Stimulated activated CD8-positive, alpha-beta memory T cell treated with anti-CD3 and anti-CD28 coated beads, Interleukin-15, amount 100 ng/mL, for 4 hours (primary cell): ENCODE data around the gene IL24.
"Not testable (repeated sequence)": the region's sequence is repeated elsewhere in the genome, so short reads cannot be mapped to it uniquely, and the experiment has no call there.

Experiments used
- DNase-seq, 2 donors: peaks; one replicate each; pipeline ENCODE4 v3.0.0-alpha.2; 2020; ENCODE audit warnings: low read depth in 2 of 2

IL24 gene, protein sequence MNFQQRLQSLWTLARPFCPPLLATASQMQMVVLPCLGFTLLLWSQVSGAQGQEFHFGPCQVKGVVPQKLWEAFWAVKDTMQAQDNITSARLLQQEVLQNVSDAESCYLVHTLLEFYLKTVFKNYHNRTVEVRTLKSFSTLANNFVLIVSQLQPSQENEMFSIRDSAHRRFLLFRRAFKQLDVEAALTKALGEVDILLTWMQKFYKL

GRCh38 chr1:206897175-206897574 lies at the start of gene IL24:
IL24 (plus strand) TSS chr1:206897443; CDS start chr1:206897833, 390 bp downstream.
- no peak for DNase-seq

GRCh38 chr1:206847946-206848345 lies 49.3 kb upstream of the IL24 start:
- DNase-seq, result no peak

DNA sequence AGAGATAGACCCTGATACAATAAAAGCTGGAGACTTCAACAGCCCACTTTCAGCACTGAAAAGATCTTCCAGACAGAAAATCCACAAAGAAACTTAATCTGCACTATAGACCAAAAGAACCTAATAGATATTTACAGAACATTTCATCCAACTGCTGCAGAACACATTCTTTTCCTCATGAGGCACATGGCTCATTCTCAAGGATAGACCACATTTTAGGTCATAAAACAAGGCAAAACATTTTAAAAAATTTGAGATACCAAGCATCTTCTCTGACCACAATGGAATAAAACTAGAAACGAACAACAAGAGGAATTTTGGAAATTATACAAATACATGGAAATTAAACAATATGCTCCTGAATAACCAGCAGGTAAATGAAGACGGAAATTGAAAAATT lies 46.8 kb upstream of the IL24 start:
- DNase-seq, result no peak

GRCh38 chr1:206851341-206852010 lies 45.8 kb upstream of the IL24 start:
- no peak for DNase-seq

DNA sequence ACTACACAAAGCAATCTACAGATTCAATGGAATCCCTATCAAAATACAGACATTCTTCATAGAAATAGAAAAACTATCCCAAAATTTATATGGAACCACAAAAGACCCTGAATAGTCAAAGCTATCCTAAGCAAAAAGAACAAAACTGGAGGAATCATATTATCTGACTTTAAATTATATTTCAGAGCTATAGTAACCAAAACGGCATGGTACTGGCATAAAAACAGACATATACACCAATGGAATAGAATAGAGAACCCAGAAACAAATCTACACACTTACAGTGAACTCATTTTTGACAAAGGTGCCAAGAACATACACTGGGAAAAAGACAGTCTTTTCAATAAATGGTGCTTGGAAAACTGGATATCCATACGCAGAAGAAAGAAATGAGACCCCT lies 44.6 kb upstream of the IL24 start:
- DNase-seq, result not testable (repeated sequence)

DNA sequence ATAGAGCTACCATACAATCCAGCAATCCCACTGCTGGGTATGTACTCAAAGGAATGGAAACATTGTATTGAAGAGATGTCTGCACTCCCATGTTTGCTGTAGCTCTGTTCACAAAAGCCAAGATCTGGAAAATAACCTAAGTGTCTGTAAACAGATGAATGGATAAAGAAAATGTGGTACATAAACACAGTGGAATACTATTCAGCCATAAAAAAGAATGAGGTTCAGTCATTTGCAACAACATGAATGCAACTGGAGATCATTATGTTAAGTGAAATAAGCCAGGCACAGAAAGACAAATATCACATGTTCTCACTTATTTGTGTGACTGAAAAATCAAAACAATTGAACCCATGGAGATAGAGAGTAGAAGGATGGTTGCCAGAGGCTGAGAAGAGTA lies 43.5 kb upstream of the IL24 start:
- DNase-seq, result not testable (repeated sequence)

GRCh38 chr1:206854401-206855129 lies 42.7 kb upstream of the IL24 start:
- DNase-seq, result no peak

DNA sequence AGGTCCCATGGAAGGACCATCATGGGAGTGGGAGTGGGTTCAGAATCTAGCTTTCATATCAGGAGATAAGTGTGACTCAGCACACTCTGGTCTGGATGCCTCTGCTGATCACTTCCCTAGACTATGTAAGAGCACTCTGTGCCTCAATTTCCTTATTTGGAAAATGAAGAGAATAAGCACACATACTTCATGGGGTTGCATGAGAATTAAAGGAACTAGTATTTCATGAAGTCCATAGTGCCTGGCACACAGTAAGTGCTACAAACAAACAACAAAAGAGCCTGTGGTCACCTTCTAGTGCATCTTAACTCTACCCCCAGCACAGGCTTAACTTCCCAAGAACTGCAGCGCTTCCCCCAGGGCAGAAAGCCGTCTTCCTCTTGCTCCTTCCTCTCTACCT lies 41.4 kb upstream of the IL24 start:
- no peak for DNase-seq

GRCh38 chr1:206856674-206857464 lies 40.4 kb upstream of the IL24 start:
- no peak for DNase-seq

DNA sequence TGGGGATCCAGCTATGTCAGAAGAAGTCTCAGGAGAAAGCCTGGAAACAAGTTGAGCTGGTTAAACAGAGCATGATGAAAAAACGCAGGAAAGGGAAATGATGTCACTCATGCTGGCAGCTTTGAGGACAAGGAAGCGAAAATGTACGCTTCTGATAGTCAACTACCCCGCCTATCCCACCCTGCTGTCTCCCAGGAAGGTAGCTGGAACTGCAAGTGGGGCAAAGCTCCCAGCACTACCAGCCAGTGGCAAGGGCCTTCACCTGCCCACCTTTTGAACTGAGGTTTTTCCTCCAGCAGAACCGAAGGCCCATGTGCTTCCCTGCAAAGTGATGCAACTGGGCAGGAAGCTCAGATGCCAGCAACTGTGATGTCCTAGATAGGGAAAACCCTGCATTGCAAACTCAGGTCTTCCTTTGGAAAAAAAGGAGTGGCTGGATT lies 38.1 kb upstream of the IL24 start:
- no peak for DNase-seq

DNA sequence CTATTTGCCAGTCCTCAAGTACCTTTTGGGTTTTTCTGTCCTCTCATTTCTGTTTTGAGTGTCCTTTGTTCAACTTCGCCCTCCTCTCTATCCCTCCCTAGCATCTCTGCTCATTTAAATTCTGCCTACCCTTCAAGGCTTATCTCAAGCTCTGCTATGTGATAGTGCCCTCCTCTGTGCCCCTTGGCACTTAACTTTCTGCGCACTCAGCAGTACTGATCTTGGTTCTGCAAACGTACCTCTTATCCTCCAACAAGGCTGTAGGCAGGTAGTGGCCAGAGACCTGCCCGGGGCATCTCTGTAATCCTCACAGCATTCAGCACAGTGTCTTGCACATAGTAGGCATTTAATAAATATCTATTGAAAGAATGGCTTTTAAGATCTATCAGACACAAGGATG lies 37.1 kb upstream of the IL24 start:
- DNase-seq, result no peak

DNA sequence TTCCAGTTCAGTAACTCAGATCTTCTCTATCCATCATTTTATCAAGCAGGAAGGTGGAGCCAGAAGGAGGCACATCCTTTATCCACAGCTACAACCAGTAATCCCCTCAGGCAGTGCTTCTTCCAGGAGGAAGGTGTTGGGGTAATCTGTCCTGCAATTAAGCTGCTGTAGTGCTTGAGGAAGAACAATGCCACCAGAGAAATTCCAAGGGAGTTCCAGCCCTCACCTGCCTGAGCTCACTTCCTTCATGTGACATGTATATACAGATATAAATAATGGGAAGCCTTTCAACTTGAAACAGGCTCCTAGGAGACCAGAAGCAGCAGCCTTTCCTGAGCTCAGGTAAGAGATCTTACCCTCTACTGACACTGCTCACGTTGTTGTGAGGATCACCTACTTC lies 34.0 kb upstream of the IL24 start:
- DNase-seq, result no peak

DNA sequence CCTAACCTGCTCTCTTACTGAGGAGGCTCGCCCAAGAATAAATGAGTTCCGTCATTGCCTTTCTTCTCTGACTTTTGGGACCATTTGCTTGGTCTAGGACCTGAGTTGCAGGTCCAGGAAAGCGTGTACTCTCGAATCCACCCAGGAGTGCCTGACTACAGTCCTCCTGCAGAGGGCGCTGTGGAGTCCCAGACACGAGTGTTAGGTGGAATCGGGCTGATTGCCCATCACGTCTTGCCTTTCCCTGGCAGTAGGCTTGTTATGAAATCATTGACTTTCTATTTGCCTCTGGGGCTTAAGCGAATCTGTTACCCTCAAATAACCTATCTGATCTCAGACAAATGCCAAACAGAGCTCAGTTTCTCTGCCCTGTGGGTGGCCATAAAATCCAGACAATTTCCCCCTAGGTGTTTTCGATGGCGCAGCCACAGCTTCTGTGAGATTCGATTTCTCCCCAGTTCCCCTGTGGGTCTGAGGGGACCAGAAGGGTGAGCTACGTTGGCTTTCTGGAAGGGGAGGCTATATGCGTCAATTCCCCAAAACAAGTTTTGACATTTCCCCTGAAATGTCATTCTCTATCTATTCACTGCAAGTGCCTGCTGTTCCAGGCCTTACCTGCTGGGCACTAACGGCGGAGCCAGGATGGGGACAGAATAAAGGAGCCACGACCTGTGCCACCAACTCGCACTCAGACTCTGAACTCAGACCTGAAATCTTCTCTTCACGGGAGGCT lies 32.1 kb upstream of the IL24 start, which contains the start of gene IL20:
Gene IL20, plus strand, starts transcription at position 685 of the 733 bp plus-strand sequence. CDS start 230 bp downstream, outside the sequence.
- DNase-seq, result peak; percentile 53 to 74

GRCh38 chr1:206866062-206866461 lies 31.2 kb upstream of the IL24 start:
- no peak for DNase-seq

GRCh38 chr1:206867239-206867638 lies 30.0 kb upstream of the IL24 start:
- no peak for DNase-seq

DNA sequence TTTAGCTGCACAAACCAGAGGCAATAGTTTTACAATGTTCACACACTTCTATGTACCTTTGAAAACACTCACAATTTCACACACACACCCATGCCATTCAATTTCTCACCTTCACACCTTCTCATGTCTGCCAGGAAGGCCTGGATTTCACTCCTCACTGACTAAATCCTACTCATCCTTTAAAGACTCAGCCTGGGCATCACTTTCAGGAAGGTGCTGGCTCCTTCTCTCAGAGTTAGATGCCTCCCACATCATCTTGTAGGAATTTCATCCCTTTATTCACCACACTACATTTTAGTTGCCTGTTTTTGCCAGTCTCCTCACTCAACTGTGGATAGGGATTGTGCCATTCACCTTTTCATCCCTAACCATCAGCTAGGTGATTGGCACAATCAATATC lies 29.5 kb upstream of the IL24 start:
- no peak for DNase-seq

DNA sequence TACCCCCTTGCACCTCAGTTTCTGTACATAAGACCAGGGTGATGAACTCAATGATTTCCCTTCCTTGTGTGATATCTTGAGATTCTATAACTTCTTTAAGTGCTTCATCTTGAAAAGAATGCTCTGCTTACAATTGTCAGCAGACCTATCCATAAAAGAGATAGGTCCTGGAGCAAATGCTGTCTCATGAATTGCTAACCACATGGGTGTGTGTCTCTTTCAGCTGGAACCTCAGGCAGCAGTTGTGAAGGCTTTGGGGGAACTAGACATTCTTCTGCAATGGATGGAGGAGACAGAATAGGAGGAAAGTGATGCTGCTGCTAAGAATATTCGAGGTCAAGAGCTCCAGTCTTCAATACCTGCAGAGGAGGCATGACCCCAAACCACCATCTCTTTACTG lies 29.0 kb upstream of the IL24 start:
- DNase-seq, result no peak

DNA sequence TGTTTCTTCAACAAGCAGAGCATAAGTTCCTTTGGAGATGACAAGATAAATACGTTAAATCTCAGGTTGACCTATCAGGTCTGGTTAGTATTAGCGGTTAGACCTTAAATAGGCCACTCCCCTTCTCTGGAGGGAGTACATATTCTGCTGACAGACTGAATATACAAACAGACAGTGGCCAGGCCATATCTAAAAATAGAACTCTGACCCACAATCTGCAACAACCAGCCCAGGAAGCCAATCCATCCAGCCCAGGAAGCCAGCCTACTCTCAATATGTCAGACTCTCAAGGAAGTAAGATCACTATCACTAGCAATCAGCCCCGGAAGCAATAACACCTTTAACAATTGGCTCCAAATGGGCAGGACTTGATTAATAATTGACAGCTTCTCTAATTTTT lies 25.1 kb upstream of the IL24 start:
- no peak for DNase-seq

GRCh38 chr1:206873603-206874188 lies 23.5 kb upstream of the IL24 start:
- DNase-seq, result no peak

GRCh38 chr1:206875752-206876377 lies 21.4 kb upstream of the IL24 start:
- no peak for DNase-seq

DNA sequence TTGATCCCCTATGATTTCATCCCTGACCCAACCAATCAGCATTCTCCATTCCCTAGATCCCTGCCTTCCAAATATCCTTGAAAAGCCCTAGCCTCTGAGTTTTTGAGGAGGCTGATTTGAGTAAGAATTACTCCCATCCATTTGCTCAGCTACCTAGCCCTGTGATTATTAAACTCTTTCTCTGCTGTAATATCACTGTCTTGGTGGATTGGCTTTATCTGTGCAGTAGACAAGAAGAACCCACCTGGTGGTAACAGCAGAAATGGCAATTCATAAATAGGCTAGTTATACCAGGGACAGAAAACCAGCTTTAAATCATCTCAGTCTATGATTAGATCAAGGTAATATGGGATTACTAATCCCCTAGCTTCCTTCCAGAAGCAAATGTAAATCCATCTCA lies 18.8 kb upstream of the IL24 start:
- DNase-seq, result no peak
